ENCODE results near the gene PRSS48.

- no peak for TF ChIP-seq EZH2 (IDR thresholded peaks at IDR 0.05; ENCODE audit: insufficient read depth, low read length)
- no peak for TF ChIP-seq CTCF (IDR thresholded peaks at IDR 0.05; ENCODE audit: insufficient read depth, low read depth, low read length)
Observed at GRCh38 chr4:151323667-151324066, 46.7 kb downstream of the PRSS48 start.
